SK-N-MC (cell line): ENCODE data around the gene HK2.

Experiments used
- EZH2 ChIP-seq: fragments of 200-600 bp; sonication (generic); IDR thresholded peaks from one replicate; pipeline ENCODE4 v1.6.1; 2017; ENCODE audit warnings: antibody characterized with exemption
- FOXP2 ChIP-seq: optimal IDR thresholded peaks from 2 replicates; pipeline ENCODE3; 2011; ENCODE audit warnings: mild to moderate bottlenecking, moderate library complexity; ENCODE audit not compliant: insufficient read depth; ENCODE audit errors: extremely low read length, control extremely low read depth
- POLR2AphosphoS5 ChIP-seq: IDR thresholded peaks from 2 replicates; pipeline ENCODE4 v1.6.1; 2012; ENCODE audit warnings: mild to moderate bottlenecking, low read depth, low read length, borderline replicate concordance

- TF ChIP-seq EZH2 (no peak), POLR2AphosphoS5 (no peak), FOXP2 (no peak)
Observed at GRCh38 chr2:74831693-74832530, 2.0 kb upstream of the HK2 start.
